HG03469 (cell line): ENCODE results near the gene ATP11C.
"Not testable (repeated sequence)": the region's sequence is repeated elsewhere in the genome, so short reads cannot be mapped to it uniquely, and the experiment has no call there.

Experiments used
- ATAC-seq: cut with Tn5 transposase; IDR thresholded peaks from one replicate; pipeline ENCODE4 v1.9.1; 2021; ENCODE audit warnings: mild to moderate bottlenecking, moderate library complexity, moderate number of reproducible peaks; ENCODE audit not compliant: unreplicated experiment

Gene ATP11C

GRCh38 chrX:139864640-139865039, 68.2 kb downstream of the ATP11C start:
- ATAC-seq: no peak

- ATAC-seq: no peak
Measured at GRCh38 chrX:139862208-139862607, 70.6 kb downstream of the ATP11C start.

DNA sequence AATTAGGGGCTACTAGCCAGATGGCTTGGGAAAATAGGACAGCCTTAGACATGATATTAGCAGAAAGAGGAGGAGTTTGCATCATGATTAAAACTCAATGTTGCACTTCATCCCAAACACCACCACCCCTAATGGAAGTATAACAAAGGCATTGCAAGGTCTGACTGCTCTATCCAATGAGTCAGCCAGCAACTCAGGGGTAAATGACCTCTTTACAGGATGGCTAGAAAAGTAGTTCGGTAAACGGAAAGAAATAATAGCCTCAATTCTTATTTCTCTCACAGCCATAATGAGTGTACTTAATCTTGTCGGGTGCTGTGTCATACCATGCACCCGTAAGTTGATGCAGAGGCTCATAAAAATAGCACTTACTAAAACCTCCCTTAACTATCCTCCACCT, 76.0 kb downstream of the ATP11C start:
- not testable (repeated sequence) for ATAC-seq

- no peak for ATAC-seq
Measured at GRCh38 chrX:139851730-139852129, 81.1 kb downstream of the ATP11C start.

DNA sequence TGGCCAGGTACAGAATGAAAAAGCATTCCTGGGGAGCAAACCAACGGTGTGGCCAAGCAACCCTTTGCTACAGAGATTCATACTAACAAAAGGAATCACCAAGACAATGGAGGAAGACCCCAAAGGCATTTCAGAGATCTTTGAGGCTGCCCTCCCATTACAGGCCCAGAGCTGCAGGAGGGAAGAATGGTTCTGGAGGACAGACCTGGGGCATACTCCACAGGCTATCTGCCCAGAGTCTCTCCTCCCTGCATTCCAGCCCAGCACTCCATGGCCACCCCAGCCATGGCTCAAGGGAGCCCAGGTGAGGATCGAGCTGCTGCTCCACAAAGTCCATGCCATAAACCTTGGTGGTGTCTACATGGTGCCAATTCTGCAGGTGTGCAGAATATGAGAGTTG, 81.9 kb downstream of the ATP11C start:
- ATAC-seq: no peak

- no peak for ATAC-seq
Measured at GRCh38 chrX:139844884-139845283, 88.0 kb downstream of the ATP11C start.

DNA sequence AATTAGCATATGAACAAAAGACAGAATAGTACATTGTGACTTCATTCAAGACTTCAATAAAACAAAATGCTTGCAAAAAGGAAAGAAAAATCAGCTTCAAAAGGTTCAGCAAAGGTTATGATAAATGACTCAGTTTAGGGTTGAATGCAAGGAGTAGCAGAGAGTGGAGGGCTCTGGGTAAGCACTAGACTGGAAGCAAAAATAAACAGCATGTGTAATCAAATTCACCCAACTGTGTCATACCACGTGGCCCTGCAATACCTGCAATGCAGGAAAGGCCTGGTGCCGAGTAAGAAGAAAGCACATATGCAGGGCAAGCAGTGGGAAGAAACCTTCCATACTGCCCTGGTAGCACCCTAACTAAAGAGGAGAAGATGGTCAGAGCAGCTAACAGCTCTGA, 88.7 kb downstream of the ATP11C start:
- ATAC-seq: peak; percentile 87

DNA sequence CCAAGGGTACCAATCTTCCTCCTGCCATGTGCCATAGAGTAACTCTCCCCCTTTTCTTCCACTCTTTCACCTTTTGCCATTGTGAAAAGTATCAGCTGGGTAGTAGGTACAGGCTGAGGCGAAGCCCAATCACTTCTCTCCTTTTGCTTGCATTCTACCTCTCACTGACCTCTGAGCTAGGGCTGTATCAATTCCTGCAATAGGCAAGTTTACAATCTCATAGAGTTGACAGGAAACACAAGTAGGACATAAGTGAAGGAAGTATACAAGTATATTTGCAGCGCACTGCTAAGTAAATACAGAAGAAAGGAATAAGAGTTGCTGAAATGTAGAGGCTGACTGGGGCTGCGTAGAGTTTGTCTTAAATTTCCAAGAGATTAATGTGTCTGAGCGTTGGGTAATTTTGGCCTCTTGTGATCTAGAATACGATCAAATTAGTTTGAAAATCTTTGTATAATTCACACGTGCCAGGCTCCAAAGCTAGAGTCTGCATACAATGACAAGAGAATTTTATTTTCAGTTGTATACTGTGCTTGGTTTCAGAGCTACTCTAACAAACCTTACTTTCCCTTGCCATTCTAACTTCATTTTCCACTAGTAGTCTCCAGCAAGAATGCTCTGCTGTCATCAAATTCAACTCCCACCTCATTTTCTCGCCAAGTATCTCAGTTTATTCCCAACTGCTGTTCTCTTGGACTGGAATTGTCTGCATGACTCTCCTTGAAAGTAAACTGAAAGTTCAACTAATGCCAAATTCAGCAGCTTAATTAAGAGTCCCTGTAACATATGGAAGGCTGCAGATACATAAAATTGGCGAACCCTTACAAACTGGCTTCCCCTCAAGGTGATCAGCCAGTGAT, 90.3 kb downstream of the ATP11C start:
- no peak for ATAC-seq

- ATAC-seq: not testable (repeated sequence)
Measured at GRCh38 chrX:139836335-139836734, 96.5 kb downstream of the ATP11C start.

DNA sequence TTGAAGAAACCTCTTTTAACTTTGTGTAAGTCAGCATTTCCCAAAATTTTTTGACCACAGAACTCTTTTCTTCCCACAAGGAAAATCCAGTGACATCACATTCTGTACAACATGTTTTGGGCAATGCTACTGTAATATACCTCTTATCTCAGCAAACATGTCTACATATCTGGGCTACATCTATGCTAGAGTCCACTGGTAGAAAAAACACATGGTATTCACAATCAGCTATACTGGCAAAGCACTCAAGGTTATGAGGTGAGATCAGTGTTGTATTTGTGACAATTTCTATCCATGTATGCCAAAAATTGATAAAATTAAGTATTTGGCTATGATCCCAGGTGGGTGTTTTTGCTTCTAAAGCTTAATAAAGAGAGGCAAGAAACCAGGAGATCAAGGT, 98.0 kb downstream of the ATP11C start:
- ATAC-seq: no peak

- no peak for ATAC-seq
Measured at GRCh38 chrX:139832718-139833309, 100.0 kb downstream of the ATP11C start.

GRCh38 chrX:139831675-139832456, 101.0 kb downstream of the ATP11C start:
- peak; percentile 90 for ATAC-seq

DNA sequence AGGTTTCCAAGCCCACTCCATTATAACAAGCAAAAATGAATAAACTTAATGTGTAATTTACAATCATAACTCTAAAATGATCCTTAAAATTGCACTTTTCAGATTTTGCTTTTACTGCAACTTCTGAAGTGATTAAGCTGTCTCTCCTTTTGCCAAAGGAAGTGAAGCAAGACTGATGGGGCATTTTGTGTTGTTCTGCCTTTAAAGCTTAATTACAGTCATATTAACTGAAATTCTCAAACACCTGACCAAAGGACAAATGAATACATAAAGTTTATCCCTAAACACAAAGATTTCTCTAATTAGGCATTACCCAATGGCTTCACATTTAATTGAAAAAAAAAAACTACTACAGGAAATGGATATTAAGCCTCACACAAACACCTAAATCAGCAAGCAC, 101.8 kb downstream of the ATP11C start:
- ATAC-seq: no peak

GRCh38 chrX:139828830-139829229, 104.0 kb downstream of the ATP11C start:
- ATAC-seq: no peak

DNA sequence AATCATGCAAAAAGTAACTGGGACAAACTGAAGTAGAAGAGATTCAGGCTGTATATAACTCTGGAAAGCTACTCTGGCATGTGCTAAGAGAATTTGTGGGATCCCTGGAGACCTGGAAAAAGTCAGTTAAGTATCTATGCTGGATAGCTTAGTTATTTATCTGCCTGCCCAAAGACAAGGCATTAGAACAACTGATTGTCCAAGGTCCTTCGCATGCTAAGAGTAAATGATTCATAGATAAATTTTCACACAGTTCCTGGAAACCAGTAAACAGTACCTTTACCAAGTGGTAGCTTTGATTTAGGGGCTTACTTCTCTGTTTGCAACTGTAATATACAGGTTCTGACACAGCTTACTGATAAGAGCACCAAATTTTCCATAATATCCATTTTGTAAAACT, 104.8 kb downstream of the ATP11C start:
- no peak for ATAC-seq

DNA sequence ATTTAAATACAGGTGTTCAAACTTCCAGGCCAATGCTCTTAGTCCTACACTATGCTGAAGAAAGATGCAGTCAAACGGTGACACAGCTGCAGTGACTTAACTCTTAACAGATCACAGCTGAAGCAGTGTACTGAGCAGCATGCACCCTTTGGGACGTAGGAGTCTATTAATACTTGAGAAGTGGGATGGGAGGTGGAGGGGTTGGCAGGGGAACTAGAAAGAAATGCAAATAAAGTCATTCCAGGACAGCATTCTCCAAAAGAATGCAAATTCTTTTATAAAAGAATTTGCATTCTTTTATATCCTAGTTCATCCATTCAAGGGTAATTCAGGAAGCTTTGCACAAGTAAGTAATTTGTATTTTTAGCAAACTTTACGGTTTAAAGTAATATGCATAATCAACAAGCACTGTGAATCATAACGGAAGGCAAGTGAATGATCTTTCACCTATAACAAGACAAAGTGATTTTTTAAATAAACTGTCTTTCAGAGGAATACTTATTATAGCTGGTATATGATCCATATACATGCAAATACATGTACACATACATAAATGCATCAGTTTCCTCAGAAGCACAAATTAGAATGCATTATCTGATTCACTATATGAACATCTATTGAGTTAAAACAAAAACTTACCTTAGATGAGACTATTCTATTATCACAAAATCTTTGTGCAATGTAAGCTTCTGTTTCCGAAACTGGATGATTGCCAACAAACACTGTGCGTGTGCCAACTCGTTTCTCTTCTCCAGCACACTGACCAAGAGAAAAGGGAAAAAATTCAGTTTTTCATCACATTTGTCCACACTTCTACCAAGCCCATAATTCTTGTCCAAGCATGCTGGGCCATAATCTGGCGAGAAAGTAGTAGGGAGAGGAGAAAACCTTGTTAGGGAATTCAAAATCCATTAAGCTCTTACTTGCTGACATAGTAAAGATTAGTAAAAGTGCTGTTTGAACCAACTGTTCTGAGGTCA, 106.5 kb downstream of the ATP11C start:
- ATAC-seq: no peak

DNA sequence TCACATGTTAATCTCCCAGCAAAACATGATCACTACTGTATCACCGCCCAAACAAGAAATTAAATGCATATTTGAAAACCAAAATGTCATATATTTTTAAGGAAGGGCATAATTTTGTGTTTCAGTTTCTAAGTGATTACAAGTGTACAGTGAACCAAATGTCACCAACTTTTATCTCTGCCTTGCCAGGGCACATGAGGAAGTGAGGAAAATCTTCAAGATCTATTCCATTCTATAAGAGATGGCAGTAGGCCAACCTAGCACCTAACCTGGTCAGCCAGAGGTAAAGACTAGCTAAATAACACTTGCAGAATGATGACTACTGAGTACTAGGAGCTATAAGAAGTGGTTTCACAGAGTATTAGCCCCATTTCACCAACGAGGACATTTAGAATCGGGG, 107.2 kb downstream of the ATP11C start:
- ATAC-seq: no peak

GRCh38 chrX:139823806-139824205, 109.0 kb downstream of the ATP11C start:
- ATAC-seq: no peak

GRCh38 chrX:139820358-139820984, 112.4 kb downstream of the ATP11C start:
- no peak for ATAC-seq

GRCh38 chrX:139816204-139816603, 116.6 kb downstream of the ATP11C start:
- no peak for ATAC-seq
